ENCODE results near the gene MLH3.

Gene MLH3

DNA sequence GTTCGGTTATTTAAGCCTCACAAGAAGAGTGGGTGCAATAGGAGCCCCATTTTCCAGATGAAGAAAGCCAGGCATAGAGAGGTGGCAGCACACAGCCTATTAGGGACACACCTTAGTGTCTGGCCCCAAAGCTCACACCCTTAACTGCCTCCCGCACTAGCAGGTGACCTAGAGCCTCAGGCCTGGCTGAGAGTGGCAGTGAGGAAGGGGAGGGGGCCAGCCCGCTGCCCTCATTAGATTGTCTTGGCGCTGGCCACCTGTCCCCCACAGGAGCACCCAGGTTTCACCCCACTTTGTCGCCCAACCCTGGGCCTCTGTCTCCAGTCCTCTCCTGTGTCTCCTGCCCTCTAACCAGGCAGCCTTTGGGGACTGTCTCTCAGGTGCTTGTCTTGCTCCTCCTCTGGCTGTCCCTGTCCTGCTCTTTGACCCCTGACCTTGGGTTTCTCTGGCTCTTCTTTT lies 77.3 kb downstream of the MLH3 start:
- no peak for DNase-seq (ENCODE audit: low read depth in 3 of 3, low spot score in 1 of 3)

DNA sequence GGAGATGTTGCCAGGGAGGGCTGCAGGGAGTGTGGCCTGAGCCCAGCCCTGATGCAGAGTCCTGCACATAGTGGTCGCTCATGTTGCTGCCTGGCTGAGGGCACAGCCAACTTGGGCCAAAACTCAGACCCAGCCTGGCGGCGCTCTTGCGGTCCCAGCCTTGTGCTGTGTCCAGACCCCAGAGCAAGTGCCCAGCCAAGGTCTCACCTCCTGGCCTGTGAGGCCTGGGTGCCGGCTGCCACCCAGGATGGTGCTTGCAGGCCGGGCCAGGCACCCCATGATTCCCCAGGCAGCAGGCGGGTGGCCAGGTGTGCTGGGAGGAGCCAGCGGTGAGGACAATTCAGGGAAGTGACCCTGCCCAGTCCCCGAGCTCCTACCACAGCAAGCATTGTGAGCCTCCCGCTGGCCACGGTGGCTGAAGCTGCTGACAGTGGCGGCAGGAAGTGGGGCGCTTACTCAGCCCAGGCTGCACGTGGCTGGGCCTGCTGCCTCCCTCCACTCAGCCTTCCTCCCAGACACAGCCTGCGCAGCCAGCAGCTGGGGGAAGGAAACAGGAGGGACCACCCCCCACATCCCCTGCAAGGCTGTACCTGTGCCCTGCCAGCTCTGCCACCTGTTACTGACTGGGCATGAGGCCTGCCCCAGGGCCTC lies 78.1 kb downstream of the MLH3 start:
- DNase-seq (ENCODE audit: low read depth in 3 of 3, low spot score in 1 of 3): no peak

- no peak for DNase-seq (ENCODE audit: low read depth in 3 of 3, low spot score in 1 of 3)
Observed at GRCh38 chr14:74968811-74969210, 82.5 kb downstream of the MLH3 start.

- no peak for DNase-seq (ENCODE audit: low read depth in 3 of 3, low spot score in 1 of 3)
Observed at GRCh38 chr14:74965486-74966153, 85.6 kb downstream of the MLH3 start.

GRCh38 chr14:74964787-74965485 lies 86.3 kb downstream of the MLH3 start:
- no peak for DNase-seq (ENCODE audit: low read depth in 3 of 3, low spot score in 1 of 3)
